GM21825 (cell line): ENCODE results near the gene POLG.
"Not testable (repeated sequence)": the region's sequence is repeated elsewhere in the genome, so short reads cannot be mapped to it uniquely, and the experiment has no call there.

Source experiments
- ATAC-seq: cut with Tn5 transposase; IDR thresholded peaks from one replicate; pipeline ENCODE4 v1.9.1; 2021; ENCODE audit warnings: mild to moderate bottlenecking, moderate library complexity; ENCODE audit not compliant: unreplicated experiment

POLG gene

GRCh38 chr15:89291934-89292438 is 42.6 kb downstream of the POLG start:
- ATAC-seq: no peak

- ATAC-seq: no peak
These were observed 51.4 kb downstream of the POLG start for GRCh38 chr15:89283201-89283600.

GRCh38 chr15:89282631-89283030 is 52.0 kb downstream of the POLG start:
- ATAC-seq: no peak

- ATAC-seq: no peak
These were observed 56.3 kb downstream of the POLG start for GRCh38 chr15:89278307-89278706.

- not testable (repeated sequence) for ATAC-seq
These were observed 57.3 kb downstream of the POLG start for GRCh38 chr15:89277281-89277680.
